NCI-H526 (cell line): ENCODE results near the gene DROSHA.
"Not testable (repeated sequence)": the region's sequence is repeated elsewhere in the genome, so short reads cannot be mapped to it uniquely, and the experiment has no call there.

ENCODE experiments used
- DNase-seq, 2 experiments: peaks; one replicate each; lab custom pipeline; 2025; lab: John Stamatoyannopoulos, UW

Gene DROSHA

DNA sequence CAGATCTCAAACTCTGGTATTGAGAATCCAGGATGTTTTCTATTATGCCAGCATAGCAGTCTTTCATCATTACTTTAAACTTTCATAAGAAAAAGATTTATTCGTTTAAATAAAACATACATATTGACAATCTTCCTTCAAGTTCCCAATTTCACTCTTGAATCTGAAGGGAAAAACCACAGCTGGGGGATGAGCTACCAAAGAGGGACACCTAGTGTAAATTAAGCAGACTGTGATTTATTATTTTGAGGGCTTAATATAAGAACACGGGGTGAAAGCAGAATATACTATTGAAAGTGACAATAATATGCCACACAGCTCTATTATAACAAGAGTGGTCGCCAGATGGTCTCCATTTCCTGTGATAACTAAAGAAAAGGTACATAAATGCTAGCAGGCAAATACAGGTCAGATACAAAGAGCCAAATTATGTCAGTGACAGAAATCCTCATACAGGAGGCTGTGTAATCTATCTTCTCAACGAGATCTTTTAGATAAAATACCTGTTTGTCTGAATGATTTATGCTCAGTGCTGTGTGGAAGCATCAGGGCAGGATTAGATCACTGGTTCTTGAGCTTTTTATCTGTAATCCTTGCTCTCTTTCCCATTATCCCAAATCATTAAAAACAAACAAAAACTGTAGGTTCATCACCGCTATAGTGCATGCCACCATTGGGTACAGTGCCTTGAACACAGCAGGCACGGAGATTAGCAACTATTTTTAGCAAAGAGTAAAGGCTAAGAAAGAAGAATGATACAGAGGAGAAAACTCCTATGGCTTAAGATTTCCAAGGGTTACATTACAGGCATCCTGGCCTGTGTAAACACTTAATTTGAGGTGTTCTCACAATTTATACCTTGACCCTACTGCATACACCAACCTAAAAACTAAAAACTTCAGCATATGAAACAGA is 116.6 kb downstream of the DROSHA start:
- no peak for DNase-seq

DNA sequence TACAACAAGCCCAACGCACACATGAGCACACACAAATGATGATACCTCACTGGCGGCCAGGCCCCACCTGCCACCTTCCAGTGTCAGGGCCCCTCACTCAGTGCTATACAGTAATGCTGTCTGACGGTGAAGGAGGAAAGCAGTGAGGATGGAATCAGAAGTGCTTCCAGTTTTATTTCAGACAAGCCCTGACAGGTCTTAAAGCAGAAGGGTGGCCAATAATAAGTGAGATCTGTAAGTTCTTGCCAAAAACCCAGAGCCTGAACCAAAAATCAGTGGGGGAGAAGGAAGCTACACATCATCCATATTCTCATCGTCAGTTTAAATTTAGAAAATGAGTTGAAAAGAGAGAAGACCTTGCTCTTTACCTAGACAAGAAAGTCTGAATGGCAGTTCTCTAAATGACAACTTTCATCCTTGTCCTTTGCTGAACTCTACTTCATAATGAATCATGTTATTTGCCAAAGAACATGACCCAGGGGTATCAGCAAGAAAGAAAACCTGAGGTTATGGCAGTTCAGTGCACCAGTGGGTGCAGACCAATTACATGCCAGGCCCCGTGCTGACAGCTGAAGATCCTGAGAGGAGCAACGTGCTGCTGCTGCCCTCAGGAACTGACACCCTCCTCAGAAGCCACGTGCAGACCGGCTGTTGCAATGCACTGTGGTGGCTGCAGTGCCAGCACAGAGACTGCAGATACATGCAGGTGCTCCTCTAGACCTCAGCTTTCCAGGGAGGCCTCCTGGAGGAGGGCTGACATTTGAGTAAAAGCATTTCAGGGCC is 118.7 kb downstream of the DROSHA start:
- no peak for DNase-seq

DNA sequence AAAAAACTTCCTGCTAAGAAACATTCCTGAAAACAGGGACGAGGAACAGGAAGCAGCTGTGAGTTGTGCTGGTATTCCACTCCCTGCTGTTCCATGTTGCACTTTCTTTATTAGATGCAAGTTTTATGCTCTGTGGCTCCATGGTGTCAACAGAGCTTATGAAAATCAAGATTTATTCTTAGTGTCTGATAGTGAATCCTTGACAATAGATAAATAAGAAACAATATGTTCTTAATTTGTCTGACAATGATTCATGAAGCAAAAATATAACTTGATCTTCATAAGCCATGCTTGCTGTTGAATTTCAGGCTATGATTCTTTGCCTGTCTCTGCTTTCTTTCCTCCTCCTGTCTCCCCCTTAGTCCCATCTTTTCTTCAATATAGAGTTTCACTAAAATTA is 119.6 kb downstream of the DROSHA start:
- DNase-seq = no peak

GRCh38 chr5:31410089-31410488 is 121.8 kb downstream of the DROSHA start:
- no peak for DNase-seq

DNA sequence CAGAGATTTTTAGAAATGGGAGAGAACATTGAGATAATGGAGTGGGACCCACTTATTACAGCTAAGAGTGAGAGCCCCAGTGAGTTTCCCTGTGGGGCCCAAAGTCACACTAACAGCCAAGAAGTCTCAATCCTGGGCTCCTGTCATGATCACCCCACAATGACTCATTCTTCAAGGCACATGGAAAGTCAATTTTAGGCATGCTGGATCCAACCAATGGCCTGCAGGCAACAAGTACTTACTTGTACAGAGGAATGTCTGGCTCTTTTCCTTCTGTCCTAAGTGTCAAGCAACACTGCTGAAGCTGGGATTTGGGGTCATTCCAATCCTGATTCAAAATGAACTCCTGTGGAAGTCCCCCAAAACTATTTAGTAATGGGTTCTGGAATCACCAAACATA is 123.1 kb downstream of the DROSHA start:
- no peak for DNase-seq

- DNase-seq = no peak
Measured at GRCh38 chr5:31407921-31408693, 123.8 kb downstream of the DROSHA start.

DNA sequence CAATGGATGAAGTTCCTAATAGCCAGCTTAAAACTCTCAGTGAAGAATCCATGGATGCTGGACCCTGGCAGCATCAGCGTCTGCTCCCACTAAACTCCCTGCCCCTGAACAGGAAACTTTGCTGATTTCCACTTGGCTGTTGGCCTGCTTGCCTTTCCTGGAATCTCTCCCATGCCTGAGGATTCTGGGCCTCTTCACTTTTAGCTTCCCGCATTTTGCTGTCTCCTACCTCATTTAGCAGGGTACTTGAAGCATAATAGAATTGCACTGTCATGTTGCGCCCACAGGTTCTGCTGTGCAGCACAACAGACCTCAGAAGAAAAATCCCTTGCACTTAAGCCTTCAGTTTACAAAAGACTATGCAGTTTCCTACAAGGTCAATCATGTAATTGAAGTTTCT is 127.6 kb downstream of the DROSHA start:
- DNase-seq = no peak

DNA sequence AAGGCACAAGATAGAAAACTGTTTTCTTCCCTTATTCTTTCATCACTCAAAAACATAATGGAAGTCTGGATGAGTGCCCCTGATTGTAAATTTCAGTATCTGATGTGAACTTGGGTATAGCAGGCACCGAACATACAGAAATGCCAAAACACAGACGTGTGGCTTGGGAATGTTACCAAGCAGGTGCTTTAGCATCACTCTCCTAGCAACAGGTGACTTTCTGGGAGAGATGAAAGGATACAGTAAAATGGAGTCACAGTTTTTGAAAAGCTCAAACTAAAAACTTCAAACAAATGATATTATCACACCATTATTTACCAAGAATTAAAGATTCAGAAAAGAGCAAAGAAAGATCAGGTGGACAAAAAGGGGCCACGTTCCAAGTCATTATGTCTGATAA is 130.2 kb downstream of the DROSHA start:
- DNase-seq = no peak

DNA sequence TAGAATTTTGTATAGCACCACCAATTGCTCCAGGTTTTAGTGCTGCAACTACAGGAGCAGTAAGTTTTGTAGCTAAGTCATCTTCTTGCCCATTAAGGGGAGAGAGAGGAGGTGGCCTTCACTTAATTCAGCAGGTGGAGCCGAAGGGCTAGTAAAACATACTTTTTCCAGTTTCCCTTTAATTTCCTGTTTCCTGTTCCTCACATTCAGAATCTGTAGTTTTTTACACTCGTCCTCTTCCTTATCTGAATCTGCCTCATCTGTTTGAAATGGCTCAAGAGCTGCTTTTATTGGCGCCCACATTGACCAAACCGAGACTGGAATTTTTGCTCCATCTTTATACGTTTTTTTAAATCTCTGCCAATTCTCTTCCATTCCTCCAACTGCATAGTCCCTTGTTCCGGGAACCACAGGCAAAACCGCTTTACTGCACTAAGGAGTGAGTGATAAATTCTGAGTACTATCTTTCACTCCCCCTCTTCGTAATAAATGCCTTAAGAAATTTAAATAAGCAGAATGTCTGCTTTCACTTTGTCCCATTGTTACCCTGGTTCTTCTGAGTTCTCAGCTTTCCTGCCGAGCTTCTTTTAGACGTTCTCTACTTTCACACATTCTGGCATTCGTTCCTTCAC is 133.9 kb downstream of the DROSHA start:
- no peak for DNase-seq

GRCh38 chr5:31396611-31397295 is 135.1 kb downstream of the DROSHA start:
- no peak for DNase-seq

- not testable (repeated sequence) for DNase-seq
Measured at GRCh38 chr5:31395450-31396045, 136.3 kb downstream of the DROSHA start.

DNA sequence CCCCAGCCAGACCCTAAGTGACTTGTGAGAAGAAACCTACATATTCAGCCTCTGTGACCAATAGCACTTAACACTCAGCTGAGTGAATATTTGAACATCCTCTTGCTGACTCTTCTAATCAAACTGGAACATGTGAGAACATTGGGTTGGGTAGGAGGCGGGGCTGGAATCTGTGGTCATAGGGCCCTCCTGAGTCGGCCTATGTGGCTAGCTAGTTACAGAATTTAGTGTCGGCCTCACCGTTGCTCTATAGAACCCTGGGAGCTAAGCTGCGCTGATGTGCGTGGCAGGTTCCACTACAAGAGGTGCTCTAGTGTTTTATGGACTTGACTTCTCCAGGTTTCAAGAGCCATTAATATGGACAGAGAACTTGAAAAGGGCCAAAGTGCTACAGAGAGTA is 138.8 kb downstream of the DROSHA start:
- DNase-seq = no peak

DNA sequence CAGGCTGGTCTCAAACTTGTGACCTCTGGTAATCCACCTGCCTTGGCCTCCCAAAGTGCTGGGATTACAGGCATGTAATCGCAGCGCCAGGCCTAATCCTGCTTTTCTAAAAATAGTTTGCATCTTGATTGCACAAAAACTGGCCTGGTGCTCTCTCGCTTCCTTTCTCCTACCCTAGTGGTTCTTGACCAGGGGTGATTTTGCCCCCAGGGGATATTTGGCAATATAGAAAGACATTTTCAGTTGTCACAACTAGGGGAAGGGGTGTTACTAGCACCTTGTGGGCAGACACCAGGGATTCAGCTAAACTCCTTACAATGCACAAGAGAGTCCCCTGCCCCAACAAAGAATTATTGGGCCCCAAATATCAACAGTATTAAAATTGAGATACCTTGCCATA is 139.8 kb downstream of the DROSHA start:
- no peak for DNase-seq

GRCh38 chr5:31390256-31390655 is 141.6 kb downstream of the DROSHA start:
- DNase-seq = no peak

- no peak for DNase-seq
Measured at GRCh38 chr5:31385774-31386537, 145.9 kb downstream of the DROSHA start.

GRCh38 chr5:31383734-31384133 is 148.2 kb downstream of the DROSHA start:
- DNase-seq = no peak

DNA sequence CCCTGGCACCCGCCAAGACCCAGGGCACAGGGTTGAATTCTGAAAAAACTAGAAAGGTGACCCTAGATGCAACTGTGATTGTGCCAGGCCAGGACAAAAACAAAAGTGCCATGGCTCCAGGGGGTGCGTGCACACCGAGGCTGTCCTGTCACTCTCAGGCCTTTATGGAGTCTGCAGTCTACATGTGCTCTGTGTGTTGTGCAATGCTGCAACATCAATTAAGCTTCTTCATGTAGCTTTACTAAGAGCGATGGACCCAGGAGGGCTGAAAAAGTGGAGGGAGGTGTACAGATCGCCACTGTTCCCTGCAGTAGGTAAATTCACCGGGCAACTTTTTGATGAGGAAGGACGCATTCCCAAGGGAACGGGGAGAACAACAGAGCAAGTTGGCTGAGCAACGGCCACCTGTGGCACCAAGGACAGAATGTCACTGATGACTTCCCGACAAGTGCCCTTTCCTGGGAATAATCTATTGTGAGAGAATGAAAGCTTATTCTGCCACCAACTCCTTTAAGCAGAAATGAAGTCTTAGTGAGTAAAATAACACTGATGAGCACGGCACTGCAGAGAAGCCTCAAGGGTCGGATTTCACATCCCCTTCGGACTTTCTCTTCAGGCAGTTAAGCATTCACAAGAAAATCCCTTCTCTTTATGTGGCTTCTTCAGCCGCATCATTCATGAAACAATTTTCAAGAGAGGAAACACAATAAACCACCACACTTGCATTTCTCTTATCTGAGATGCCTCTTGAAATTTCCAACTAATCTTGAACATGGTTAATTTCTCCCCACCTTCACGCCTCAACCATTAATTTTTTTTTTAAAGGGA is 149.6 kb downstream of the DROSHA start:
- no peak for DNase-seq

DNA sequence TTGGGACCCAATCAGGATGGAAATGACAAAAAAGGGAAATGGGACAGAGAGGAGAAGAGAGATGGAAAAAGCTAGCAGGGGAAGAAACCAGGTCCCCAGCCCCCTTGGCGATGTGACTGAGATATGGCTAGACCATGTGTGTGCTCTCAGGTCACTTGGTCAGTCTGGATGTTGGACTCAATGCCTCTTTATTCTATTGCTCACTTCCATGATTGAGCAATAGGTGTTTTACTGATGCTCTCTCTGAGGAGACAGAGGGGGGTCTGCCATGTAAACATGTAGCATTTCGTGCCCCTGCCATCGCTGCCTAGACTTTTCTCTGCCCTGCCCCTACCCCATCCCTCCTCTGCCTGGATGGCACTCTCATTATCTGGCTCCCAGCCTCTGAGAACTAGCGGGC is 150.6 kb downstream of the DROSHA start:
- DNase-seq = no peak

DNA sequence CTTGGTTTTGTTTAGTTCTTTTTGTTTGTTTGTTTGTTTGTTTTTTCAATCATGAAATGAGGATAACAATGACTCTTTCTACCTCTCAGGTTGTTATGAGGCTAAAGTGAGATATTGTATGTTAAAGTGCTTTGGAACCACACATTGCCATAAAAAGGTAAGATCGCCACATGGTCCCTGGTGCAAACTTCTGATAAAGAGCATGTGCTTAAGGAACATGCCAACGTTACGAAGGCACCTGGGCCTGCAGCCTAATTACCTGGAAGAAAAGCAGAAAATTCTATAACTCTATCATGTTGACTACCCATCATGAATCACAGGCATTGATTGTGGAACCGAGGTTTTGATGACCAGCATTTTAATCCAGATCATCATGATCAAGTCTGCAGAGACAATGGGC is 151.8 kb downstream of the DROSHA start:
- no peak for DNase-seq
